ENCODE data around the gene TRPV6.

The TRPV6 gene

GRCh38 chr7:142855114-142855743 lies 30.3 kb downstream of the TRPV6 start:
- no peak for DNase-seq (ENCODE audit: low read depth in 2 of 2, low spot score in 1 of 2)

- DNase-seq (ENCODE audit: low read depth in 2 of 2, low spot score in 1 of 2) = peak in 1 of 2 donors; percentile 29
Measured at GRCh38 chr7:142854372-142855113, 31.0 kb downstream of the TRPV6 start, which contains the start of gene EPHB6. TSS of gene EPHB6 (plus strand) at chr7:142855076. CDS start at chr7:142863228, 8,152 bp downstream.

- DNase-seq (ENCODE audit: low read depth in 2 of 2, low spot score in 1 of 2) = peak; percentile 21 to 32
Measured at GRCh38 chr7:142853739-142854371, 31.7 kb downstream of the TRPV6 start.

- no peak for DNase-seq (ENCODE audit: low read depth in 2 of 2, low spot score in 1 of 2)
Measured at GRCh38 chr7:142851919-142852318, 33.6 kb downstream of the TRPV6 start.

GRCh38 chr7:142851269-142851668 lies 34.3 kb downstream of the TRPV6 start:
- DNase-seq (ENCODE audit: low read depth in 2 of 2, low spot score in 1 of 2) = no peak

GRCh38 chr7:142847353-142847752 lies 38.2 kb downstream of the TRPV6 start:
- DNase-seq (ENCODE audit: low read depth in 2 of 2, low spot score in 1 of 2) = no peak

GRCh38 chr7:142842251-142842766 lies 43.2 kb downstream of the TRPV6 start:
- DNase-seq (ENCODE audit: low read depth in 2 of 2, low spot score in 1 of 2) = no peak

GRCh38 chr7:142838461-142839213 lies 46.9 kb downstream of the TRPV6 start:
- DNase-seq (ENCODE audit: low read depth in 2 of 2, low spot score in 1 of 2) = no peak

GRCh38 chr7:142836426-142836825 lies 49.1 kb downstream of the TRPV6 start:
- DNase-seq (ENCODE audit: low read depth in 2 of 2, low spot score in 1 of 2) = no peak

- no peak for DNase-seq (ENCODE audit: low read depth in 2 of 2, low spot score in 1 of 2)
Measured at GRCh38 chr7:142835487-142835886, 50.1 kb downstream of the TRPV6 start.

- DNase-seq (ENCODE audit: low read depth in 2 of 2, low spot score in 1 of 2) = no peak
Measured at GRCh38 chr7:142833174-142834048, 52.1 kb downstream of the TRPV6 start.

GRCh38 chr7:142832417-142832816 lies 53.1 kb downstream of the TRPV6 start:
- DNase-seq (ENCODE audit: low read depth in 2 of 2, low spot score in 1 of 2) = no peak

- no peak for DNase-seq (ENCODE audit: low read depth in 2 of 2, low spot score in 1 of 2)
Measured at GRCh38 chr7:142827951-142828500, 57.5 kb downstream of the TRPV6 start.

GRCh38 chr7:142822714-142823113 lies 62.8 kb downstream of the TRPV6 start:
- DNase-seq (ENCODE audit: low read depth in 2 of 2, low spot score in 1 of 2) = no peak
